Activated B cell treated with CpG ODN at 0.5 μM for 24 hours (primary cell): ENCODE results near the gene CCDC33. TPM values are rescaled to one million over a fixed set of nuclear protein-coding genes. Genes with fewer than 3 reads are reported as not detected.

Experiments
- ATAC-seq: fragments of 200-7000 bp; cut with Tn5 transposase; one replicate; pipeline ENCODE4 v1.10.0; 2021; ENCODE audit warnings: low read depth, mild to moderate bottlenecking, moderate library complexity
- CTCF ChIA-PET: fragments of 350-600 bp; sonication (Branson Sonifier 250); formaldehyde crosslinking; loops from one replicate; lab custom pipeline; 2021; ENCODE audit warnings: antibody characterized with exemption; lab: Charles Lee
- POLR2A ChIA-PET: fragments of 350-600 bp; sonication (Branson Sonifier 250); formaldehyde crosslinking; loops from one replicate; lab custom pipeline; 2021; ENCODE audit warnings: antibody characterized with exemption; lab: Charles Lee
- DNase-seq: peaks from one replicate; pipeline ENCODE4 v3.0.0; 2022
- H3K27ac Mint-ChIP-seq: one replicate; pipeline ENCODE4 v1.8.0; 2020; ENCODE audit warnings: mixed read lengths
- H3K27me3 Mint-ChIP-seq: one replicate; pipeline ENCODE4 v1.8.0; 2021; ENCODE audit warnings: mixed read lengths
- H3K36me3 Mint-ChIP-seq: one replicate; pipeline ENCODE4 v1.8.0; 2021; ENCODE audit warnings: low read depth, mixed read lengths
- H3K4me1 Mint-ChIP-seq: one replicate; pipeline ENCODE4 v1.8.0; 2021; ENCODE audit warnings: mixed read lengths
- H3K4me3 Mint-ChIP-seq: one replicate; pipeline ENCODE4 v1.8.0; 2020; ENCODE audit warnings: mild to moderate bottlenecking, mixed read lengths
- H3K9me3 Mint-ChIP-seq: one replicate; pipeline ENCODE4 v1.8.0; 2020; ENCODE audit warnings: mixed read lengths
- intact Hi-C: fragments of 100-400 bp; cut with micrococcal nuclease; formaldehyde crosslinking; loops from one replicate; pipeline ENCODE4 v1.15.1; 2024
- total RNA-seq: library from RNA; stranded (reverse); gene quantifications from 2 replicates; pipeline ENCODE4 v1.2.3, GENCODE V29; 2022
- TF ChIP-seq, protein P1 (sequence below): fragments of 200-600 bp; IDR thresholded peaks from one replicate; pipeline ENCODE4 v1.8.0; 2022; ENCODE audit warnings: antibody characterized with exemption, mild to moderate bottlenecking

The CCDC33 gene
- total RNA-seq, 1 donor from 2014 or later = not detected

DNA sequence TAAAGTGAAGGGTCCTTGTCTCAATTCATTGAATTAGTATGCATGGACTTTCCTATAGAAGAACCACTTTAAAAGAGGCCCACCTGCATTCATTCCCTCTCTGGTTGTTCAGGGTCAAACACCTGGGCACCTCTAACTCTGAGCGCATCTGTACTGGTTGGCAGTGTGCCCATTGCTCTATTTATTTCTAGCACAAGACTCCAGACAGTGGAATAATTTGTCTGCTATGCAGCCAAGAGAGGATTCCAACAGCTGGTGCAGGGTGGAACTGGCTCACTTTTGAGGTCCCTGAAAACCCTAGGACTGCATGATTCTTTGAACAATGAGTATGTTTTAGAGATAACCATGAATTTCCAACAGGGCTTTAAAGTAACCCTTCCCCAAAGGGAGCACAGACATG is 57.9 kb downstream of the CCDC33 start:
- Mint-ChIP-seq H3K27me3 (peaks cover 21% of the 10 kb centered on the region), H3K4me1 (no peaks in the 10 kb centered on the region), H3K27ac (no peak overlapping the region), H3K9me3 (no peaks in the 10 kb centered on the region), H3K4me3 (no peak overlapping the region), H3K36me3 (no peaks in the 10 kb centered on the region)
- ChIA-PET CTCF (no interaction called here), POLR2A (interaction anchor here (0.6 kb wide), 1 partner anchor 383 kb away, joined by 3 read pairs; no protein-coding TSS in a partner anchor)
- intact Hi-C loops = no loop called here
- TF ChIP-seq, protein P1, sequence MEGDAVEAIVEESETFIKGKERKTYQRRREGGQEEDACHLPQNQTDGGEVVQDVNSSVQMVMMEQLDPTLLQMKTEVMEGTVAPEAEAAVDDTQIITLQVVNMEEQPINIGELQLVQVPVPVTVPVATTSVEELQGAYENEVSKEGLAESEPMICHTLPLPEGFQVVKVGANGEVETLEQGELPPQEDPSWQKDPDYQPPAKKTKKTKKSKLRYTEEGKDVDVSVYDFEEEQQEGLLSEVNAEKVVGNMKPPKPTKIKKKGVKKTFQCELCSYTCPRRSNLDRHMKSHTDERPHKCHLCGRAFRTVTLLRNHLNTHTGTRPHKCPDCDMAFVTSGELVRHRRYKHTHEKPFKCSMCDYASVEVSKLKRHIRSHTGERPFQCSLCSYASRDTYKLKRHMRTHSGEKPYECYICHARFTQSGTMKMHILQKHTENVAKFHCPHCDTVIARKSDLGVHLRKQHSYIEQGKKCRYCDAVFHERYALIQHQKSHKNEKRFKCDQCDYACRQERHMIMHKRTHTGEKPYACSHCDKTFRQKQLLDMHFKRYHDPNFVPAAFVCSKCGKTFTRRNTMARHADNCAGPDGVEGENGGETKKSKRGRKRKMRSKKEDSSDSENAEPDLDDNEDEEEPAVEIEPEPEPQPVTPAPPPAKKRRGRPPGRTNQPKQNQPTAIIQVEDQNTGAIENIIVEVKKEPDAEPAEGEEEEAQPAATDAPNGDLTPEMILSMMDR = no peak
- ATAC-seq (no peak), DNase-seq (no peak)

DNA sequence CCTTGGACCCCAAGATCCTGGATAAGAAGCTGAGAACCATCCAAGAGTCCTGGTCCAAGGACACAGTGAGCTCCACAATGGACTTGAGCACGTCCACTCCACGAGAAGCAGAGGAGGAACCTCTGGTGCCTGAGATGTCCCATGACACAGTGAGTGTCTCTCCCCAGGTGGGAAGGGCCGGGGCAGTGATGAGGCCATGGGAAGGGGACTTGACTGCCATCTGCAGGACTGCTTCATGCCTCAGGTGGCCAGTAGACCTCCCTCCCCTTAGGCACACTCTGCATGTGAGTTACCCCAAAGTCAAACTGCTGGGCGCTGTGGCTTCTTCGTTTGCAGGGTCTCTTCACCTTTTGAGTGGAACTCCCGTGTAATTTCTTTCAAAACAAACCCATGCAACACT is 59.7 kb downstream of the CCDC33 start:
- ChIA-PET CTCF (no interaction called here), POLR2A (no interaction called here)
- DNase-seq (no peak), ATAC-seq (no peak)
- peaks cover 22% of the 10 kb centered on the region for H3K27me3 Mint-ChIP-seq
- no peak overlapping the region for H3K27ac Mint-ChIP-seq
- H3K4me3 Mint-ChIP-seq = no peak overlapping the region
- H3K36me3 Mint-ChIP-seq = no peaks in the 10 kb centered on the region
- intact Hi-C loops = no loop called here
- no peaks in the 10 kb centered on the region for H3K9me3 Mint-ChIP-seq
- no peaks in the 10 kb centered on the region for H3K4me1 Mint-ChIP-seq
- TF ChIP-seq, protein P1 = no peak

DNA sequence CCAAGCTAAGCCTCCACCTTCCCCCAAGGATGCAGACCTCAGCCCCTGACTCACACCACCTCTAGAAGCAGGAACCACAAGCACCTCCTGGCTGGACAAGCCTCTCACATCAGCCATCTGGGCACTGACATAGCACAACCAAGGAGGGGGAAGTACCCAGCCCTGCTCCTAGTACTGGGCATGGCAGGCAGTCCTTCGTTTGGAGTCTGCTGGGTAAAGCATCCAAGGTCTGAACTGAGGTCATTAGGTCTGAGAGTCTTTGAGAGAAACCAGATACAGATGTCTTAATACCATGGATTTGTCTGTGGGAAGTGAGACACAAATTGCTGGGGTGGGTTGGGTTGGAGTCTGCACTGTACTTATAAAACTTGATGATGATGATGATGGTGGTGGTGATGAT is 61.8 kb downstream of the CCDC33 start:
- peaks cover 31% of the 10 kb centered on the region for H3K27me3 Mint-ChIP-seq
- H3K36me3 Mint-ChIP-seq = no peaks in the 10 kb centered on the region
- ChIA-PET POLR2A (no interaction called here), CTCF (no interaction called here)
- intact Hi-C loops = no loop called here
- ATAC-seq (no peak), DNase-seq (no peak)
- H3K9me3 Mint-ChIP-seq = no peaks in the 10 kb centered on the region
- H3K4me3 Mint-ChIP-seq = no peak overlapping the region
- H3K27ac Mint-ChIP-seq = no peak overlapping the region
- H3K4me1 Mint-ChIP-seq = no peaks in the 10 kb centered on the region
- TF ChIP-seq, protein P1 = no peak

DNA sequence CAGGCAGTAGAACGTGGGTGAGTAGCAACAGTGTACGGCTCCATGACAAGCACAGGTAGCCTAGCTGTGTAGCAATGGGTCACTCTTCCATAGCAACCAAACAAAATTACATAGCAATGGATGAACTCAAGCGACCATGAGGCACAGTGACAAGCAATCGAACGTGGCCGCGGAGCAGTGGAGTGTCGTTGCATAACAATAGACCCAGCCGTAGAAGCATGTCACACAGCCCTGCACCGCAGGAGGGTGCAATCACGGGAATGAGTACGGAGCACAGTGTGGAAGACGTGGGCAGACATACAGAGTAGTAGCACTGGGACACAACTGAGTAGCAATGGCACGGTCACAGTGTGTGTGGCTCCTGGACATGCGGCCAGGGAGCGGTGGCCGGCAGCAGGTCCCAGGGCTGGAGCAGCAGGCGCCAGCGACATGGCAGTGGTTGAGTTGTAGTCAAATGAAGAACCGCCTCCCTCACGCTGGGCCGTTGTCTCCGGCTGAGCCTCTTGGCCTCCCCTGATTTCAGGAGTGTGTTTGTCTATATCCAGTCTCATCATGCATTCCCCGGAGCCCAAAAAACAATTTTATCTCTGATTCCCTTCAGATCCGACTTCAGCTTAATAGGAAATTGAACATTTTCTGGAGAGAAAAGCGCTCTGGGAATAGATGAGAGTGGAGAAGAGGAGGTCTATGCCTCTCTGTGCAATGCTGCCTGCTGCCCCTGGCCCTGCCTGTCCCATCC is 64.1 kb downstream of the CCDC33 start:
- Mint-ChIP-seq H3K4me3 (no peak overlapping the region), H3K9me3 (no peaks in the 10 kb centered on the region), H3K27me3 (peaks cover 40% of the 10 kb centered on the region), H3K27ac (no peak overlapping the region), H3K36me3 (no peaks in the 10 kb centered on the region), H3K4me1 (no peaks in the 10 kb centered on the region)
- ChIA-PET CTCF (no interaction called here), POLR2A (no interaction called here)
- DNase-seq = no peak
- intact Hi-C loops = no loop called here
- no peak for ATAC-seq
- TF ChIP-seq, protein P1 = no peak

DNA sequence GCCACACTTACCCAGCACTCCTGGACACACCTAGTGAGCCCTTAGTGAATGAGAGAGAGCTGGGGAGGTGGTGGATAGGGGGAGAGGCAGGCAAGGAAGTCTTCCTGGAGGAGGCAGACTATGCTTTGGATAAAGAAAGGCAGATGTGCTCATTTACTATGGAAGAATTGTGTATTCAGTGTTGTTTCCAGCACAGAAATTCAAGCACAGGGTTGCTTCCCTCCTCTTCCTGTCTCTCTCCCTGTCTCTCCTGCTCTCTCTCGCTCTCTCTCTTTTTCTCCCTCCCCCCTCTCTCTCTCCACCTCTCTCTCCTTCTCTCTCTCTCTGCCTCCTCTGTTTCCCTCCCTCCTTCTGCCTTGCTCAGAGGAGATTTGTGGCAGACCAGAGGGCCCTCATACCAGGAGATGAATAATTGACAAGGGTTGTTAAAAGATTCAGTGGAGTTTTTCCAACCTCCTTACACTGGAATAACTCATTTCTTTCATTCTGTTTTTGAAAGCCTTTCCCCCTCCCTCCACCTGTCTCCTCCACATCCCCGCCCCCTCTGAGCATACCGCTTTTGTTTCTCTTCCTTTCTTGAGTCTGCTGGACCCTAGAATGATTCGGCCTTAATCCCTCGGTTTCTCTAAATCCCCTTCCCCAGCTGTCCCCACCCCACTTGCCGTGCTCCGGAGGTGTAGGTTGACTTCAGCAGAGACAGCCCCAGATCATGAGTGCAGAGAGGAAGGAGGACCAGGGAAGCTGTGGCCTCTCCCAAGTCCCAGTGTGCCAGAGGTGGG is 65.6 kb downstream of the CCDC33 start:
- no peaks in the 10 kb centered on the region for H3K9me3 Mint-ChIP-seq

More for the DNA sequence above, 65.6 kb downstream of the CCDC33 start:
- no peak overlapping the region for H3K4me3 Mint-ChIP-seq
- no peaks in the 10 kb centered on the region for H3K4me1 Mint-ChIP-seq
- POLR2A ChIA-PET = no interaction called here
- H3K27me3 Mint-ChIP-seq = peaks cover 45% of the 10 kb centered on the region
- CTCF ChIA-PET = no interaction called here
- TF ChIP-seq, protein P1 = no peak
- no peak for DNase-seq
- no peaks in the 10 kb centered on the region for H3K36me3 Mint-ChIP-seq
- H3K27ac Mint-ChIP-seq = no peak overlapping the region
- intact Hi-C loops = no loop called here
- ATAC-seq = no peak
